ENCODE measurements around the gene MTRF1L.

Gene MTRF1L

GRCh38 chr6:153002613-153003365 is at the start of gene MTRF1L:
TSS of gene MTRF1L (minus strand) at chr6:153002709. CDS start at chr6:153002685, 24 bp downstream.
- Histone ChIP-seq H3F3A (ENCODE audit: insufficient read depth, low read length) (0 out of 2 replicates have a peak, but pooled peaks cover 3% of the 10 kb centered on the region), H3K9me2 (replicated peaks; ENCODE audit: insufficient read depth, low read length) (no peaks in the 10 kb centered on the region), H3K4me3 (ENCODE audit: low read length) (peak within 1 kb of the TSS; percentile 83), H3K4me2 (ENCODE audit: low read depth, low read length) (peak within 1 kb of the TSS; percentile 67), H3K36me3 (replicated peaks; ENCODE audit: insufficient read depth, low read length) (no peaks in the 10 kb centered on the region), H3K27ac (ENCODE audit: low read length) (peak within 1 kb of the TSS; percentile 44; the same call in 1 of the 2 replicates), H4K20me1 (ENCODE audit: insufficient read depth, low read length) (no peaks in the 10 kb centered on the region), H3K79me2 (ENCODE audit: low read length) (peaks cover 45% of the 10 kb centered on the region), H3K9me3 (replicated peaks; ENCODE audit: insufficient read depth, low read length) (no peaks in the 10 kb centered on the region), H2AFZ (ENCODE audit: low read length) (peak within 1 kb of the TSS; percentile 48), H3K9ac (ENCODE audit: low read length) (peak within 1 kb of the TSS; percentile 68), H3K4me1 (ENCODE audit: low read length) (no peaks in the 10 kb centered on the region; the same call in 1 of the 2 replicates), H3K27me3 (replicated peaks; ENCODE audit: insufficient read depth, low read length) (no peaks in the 10 kb centered on the region)
- DNase-seq = peak; percentile 89
- TF ChIP-seq CTCF (IDR thresholded peaks at IDR 0.05; ENCODE audit: low read length) (no peak), EZH2phosphoT487 (IDR thresholded peaks at IDR 0.05; ENCODE audit: low read length) (no peak), EZH2 (optimal IDR thresholded peaks at IDR 0.05; ENCODE audit: low read depth, low read length) (no peak)

GRCh38 chr6:153051801-153052200 is 49.3 kb upstream of the MTRF1L start:
- Histone ChIP-seq H3K36me3 (replicated peaks; ENCODE audit: insufficient read depth, low read length) (no peaks in the 10 kb centered on the region), H3K4me2 (ENCODE audit: low read depth, low read length) (no peak overlapping the region), H3F3A (ENCODE audit: insufficient read depth, low read length) (no peaks in the 10 kb centered on the region), H3K79me2 (ENCODE audit: low read length) (no peaks in the 10 kb centered on the region), H3K4me3 (ENCODE audit: low read length) (no peak overlapping the region), H3K27ac (ENCODE audit: low read length) (no peak overlapping the region), H3K9me2 (replicated peaks; ENCODE audit: insufficient read depth, low read length) (no peaks in the 10 kb centered on the region), H4K20me1 (ENCODE audit: insufficient read depth, low read length) (no peaks in the 10 kb centered on the region), H3K27me3 (replicated peaks; ENCODE audit: insufficient read depth, low read length) (no peaks in the 10 kb centered on the region), H2AFZ (ENCODE audit: low read length) (no peak overlapping the region), H3K9ac (ENCODE audit: low read length) (no peak overlapping the region), H3K4me1 (ENCODE audit: low read length) (no peaks in the 10 kb centered on the region), H3K9me3 (replicated peaks; ENCODE audit: insufficient read depth, low read length) (no peaks in the 10 kb centered on the region)
- TF ChIP-seq CTCF (IDR thresholded peaks at IDR 0.05; ENCODE audit: low read length) (no peak), EZH2 (optimal IDR thresholded peaks at IDR 0.05; ENCODE audit: low read depth, low read length) (no peak), EZH2phosphoT487 (IDR thresholded peaks at IDR 0.05; ENCODE audit: low read length) (no peak)
- no peak for DNase-seq

GRCh38 chr6:153048631-153049030 is 46.1 kb upstream of the MTRF1L start:
- Histone ChIP-seq H3K27me3 (replicated peaks; ENCODE audit: insufficient read depth, low read length) (no peaks in the 10 kb centered on the region), H3K4me3 (ENCODE audit: low read length) (no peak overlapping the region), H3K36me3 (replicated peaks; ENCODE audit: insufficient read depth, low read length) (no peaks in the 10 kb centered on the region), H3K4me1 (ENCODE audit: low read length) (no peaks in the 10 kb centered on the region), H3K4me2 (ENCODE audit: low read depth, low read length) (no peak overlapping the region), H3F3A (ENCODE audit: insufficient read depth, low read length) (no peaks in the 10 kb centered on the region), H2AFZ (ENCODE audit: low read length) (no peak overlapping the region), H3K9me3 (replicated peaks; ENCODE audit: insufficient read depth, low read length) (no peaks in the 10 kb centered on the region), H4K20me1 (ENCODE audit: insufficient read depth, low read length) (no peaks in the 10 kb centered on the region), H3K9me2 (replicated peaks; ENCODE audit: insufficient read depth, low read length) (no peaks in the 10 kb centered on the region), H3K9ac (ENCODE audit: low read length) (no peak overlapping the region), H3K27ac (ENCODE audit: low read length) (no peak overlapping the region), H3K79me2 (ENCODE audit: low read length) (no peaks in the 10 kb centered on the region)
- DNase-seq = no peak
- TF ChIP-seq CTCF (IDR thresholded peaks at IDR 0.05; ENCODE audit: low read length) (no peak), EZH2phosphoT487 (IDR thresholded peaks at IDR 0.05; ENCODE audit: low read length) (no peak), EZH2 (optimal IDR thresholded peaks at IDR 0.05; ENCODE audit: low read depth, low read length) (no peak)
